ENCODE data around the gene TSHZ2.

The TSHZ2 gene

DNA sequence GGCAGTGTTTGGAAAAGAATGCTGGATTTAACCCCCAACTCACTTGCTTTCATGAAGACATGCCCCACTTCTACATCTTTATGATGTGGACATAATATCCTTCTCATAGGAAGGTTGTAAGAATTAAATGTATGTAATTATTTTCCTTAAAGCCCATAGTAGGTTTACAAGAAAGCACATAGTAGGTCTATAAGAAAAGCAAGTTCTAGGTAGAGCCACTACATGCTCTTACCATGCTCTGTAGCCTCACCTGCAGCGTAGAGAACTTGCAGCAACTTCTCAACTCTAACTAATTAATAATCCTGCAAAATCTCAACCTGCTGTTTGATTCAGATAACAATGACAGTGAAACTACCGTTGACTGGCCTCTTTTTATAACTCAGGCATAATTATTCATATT is 288.4 kb downstream of the TSHZ2 start:
- DNase-seq, result no peak

GRCh38 chr20:53262365-53262764 is 290.2 kb downstream of the TSHZ2 start:
- no peak for DNase-seq

DNA sequence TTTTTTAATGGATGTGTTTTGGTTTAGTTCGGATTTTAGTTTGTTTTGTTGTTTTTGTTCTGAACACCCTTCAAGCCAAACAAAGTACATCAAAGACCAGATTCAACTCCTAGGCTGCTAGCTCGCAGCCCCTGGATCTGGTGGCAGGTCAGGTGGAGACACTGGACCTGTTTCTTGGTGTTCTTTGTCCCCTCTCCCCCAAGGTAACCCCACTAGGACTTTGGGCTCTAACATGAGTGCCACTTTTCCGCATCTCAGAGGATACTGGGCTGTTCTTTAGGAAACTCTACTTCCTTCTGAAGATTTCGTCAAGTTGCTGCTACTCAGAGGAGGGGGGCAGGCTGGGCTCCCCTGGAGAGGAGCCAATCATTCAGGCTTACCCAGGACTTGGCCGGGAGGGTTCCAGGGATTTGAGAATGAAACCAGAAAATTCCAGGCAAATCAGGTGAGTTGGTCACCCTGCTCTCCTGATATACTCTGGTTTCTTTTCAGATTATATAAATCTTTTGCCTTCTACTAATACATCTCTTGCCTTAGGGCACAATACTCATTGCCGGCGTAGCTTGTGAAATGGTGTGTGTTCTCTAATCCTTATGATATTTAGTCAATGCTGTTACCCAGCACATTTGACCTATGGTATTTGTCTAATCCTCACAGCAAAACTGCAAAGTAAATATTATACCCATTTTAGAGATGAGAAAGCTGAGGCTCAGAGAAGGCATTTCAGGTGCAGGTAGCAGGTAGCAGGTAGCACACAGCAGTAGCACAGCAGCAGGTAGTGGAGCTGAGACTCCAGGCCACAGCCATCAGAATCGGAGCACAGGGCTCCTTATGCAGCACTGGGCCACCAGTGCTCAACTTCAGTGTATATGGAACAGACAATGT is 291.6 kb downstream of the TSHZ2 start:
- no peak for DNase-seq

GRCh38 chr20:53264604-53265003 is 292.4 kb downstream of the TSHZ2 start:
- no peak for DNase-seq

GRCh38 chr20:53265304-53265875 is 293.2 kb downstream of the TSHZ2 start:
- DNase-seq, result no peak

DNA sequence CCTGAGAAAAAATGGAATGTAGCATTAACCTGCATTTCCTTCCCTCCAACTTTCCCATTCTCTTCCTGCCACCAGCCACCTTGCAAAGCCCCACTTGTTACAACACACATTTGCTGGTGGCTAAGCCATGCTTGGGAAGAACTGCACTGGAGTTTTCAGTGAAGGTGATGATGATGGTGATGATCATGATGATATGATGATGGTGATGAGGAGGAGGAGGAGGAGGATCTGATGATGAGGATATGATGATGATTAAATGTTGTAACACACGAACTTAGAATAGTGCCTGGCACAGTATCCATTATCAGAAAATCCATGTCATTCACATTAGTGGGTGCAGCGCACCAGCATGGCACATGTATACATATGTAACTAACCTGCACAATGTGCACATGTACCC is 297.2 kb downstream of the TSHZ2 start:
- DNase-seq, result no peak

DNA sequence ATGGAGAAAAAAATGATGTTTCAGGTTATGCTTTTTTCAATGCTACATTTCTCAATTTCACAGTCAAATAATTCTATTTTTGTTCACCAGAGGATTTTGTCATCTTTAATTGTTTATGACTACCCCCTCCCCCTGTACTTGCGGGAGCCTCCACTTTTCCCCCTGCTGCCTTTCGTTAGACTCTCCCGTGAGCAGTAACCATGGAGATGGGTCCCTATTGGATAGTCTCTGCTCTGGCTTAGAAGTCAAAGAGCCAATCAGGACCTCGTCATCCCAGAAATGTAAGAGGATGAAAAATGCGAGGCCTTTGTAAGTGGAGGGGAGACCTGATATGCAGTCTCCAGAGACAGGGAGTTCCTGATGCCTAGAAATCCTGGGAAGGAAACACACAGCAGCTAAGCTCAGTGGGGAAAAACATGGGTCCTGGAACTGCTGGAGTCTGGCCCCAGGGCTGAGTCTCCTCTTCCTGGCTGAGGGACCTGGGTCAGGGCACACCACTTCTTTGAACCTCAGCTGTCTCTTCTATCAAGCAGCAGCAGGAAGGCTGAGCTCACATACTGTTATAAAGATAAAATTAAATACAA is 298.7 kb downstream of the TSHZ2 start:
- no peak for DNase-seq

GRCh38 chr20:53274365-53274764 is 302.2 kb downstream of the TSHZ2 start:
- DNase-seq, result no peak

GRCh38 chr20:53274807-53275206 is 302.6 kb downstream of the TSHZ2 start:
- DNase-seq, result no peak

DNA sequence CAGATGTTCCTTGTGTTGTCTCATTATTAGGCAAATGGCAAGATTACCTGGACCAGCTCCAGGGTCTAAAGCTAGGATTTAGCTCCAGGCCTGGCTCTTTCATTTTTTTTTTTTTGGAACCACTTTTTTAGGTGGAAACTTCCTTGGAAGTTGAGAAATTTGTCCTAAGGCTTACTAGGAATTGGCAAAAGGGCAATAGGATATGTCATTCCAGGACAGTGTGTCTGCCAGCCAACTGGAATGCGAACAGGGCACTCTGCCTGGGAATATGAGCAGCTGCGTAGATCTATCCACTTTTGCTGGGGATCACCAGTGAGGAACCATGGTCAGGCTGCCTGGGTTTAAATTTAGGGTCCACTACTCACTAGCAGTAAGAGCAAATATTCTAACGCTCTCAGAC is 304.0 kb downstream of the TSHZ2 start:
- DNase-seq, result no peak

DNA sequence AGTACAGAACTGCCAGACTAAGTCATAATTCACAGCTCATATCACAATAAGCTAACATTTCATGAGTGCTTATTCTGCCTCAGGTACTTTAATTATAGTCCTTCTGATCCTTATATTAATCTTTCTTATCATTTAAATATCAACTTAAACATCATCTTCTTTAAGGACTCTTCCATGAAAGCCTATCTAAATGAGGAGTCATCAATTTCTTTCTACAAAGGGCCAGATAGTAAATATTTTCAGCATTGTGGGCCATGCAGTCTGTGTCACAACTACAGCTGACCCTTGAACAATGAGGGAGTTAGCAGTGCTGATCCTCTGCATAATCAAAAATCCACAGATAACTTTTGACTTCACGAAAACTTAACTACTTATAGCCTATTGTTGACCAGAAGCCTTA is 306.4 kb downstream of the TSHZ2 start:
- DNase-seq, result no peak

GRCh38 chr20:53279735-53280134 is 307.6 kb downstream of the TSHZ2 start:
- no peak for DNase-seq

- DNase-seq, result no peak
These were observed 309.5 kb downstream of the TSHZ2 start for GRCh38 chr20:53281557-53282117.

DNA sequence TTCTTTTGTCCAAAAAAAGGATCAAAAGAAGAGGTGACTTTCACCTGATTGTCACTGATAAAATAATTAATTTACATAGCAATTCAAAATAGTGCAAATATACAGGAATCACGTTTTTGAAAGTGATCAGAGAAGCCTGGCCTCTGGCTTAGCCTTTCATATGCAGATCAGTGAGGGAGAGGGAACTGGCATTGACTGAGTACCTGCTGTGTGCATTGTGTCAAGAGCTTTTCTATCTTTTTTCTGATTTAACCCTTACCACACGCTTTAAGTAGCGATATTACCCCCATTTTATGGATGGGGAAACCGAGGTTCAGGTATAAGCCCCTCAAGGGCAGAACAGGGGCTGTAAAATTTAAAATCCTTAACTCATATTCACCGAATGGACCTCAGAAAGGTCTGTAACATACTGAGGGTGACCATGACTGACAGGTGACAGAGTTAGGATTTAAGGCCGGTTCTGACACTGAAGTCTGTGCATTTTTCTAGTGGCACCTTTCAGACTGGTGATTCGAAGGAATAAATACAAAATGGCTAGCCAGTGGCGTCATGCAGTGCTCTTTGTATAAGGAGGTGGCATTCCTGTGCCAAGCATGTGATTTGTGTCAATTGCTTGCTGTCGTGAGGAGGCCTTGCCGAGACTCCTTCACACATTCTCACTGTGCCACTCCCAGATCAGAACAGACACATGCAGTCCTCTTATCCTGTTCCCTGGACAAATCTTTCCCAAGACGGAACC is 310.2 kb downstream of the TSHZ2 start:
- no peak for DNase-seq

DNA sequence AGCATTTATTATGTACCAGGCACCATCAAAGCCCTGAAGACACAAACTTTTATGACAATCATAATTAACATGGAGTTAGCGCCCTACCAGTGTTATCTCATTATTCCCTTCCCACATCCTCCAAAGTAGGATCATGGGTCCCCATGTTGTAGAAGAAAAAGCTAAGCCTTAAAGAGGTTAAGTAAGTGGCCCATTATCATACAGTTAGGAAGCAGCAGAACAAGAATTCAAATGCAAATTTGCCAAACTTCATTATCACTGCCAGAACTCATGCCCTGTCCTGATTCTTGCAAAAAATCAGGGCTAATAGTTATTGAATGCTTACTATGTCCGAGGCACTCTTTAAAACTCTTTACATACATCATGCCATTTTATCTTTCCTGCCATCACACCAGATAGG is 310.9 kb downstream of the TSHZ2 start:
- no peak for DNase-seq

DNA sequence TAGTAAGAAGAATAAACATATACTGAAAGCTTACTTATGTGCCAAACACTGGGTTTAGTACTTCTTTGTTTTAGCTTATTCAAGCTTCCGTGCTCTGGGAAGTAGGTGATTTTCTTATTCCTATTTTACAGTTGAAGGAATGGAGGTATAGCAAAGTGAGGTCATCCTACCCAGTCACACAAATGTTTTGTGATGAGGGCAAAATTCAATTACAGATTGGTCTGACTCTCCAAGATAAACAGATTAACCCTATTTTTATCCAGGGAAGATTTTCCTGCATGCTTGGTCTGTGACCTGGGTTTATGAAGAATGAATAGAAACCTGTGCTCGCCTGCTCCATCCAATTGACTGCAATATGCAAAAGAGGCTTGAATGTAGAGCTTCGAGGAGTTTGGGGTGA is 311.4 kb downstream of the TSHZ2 start:
- DNase-seq, result no peak

DNA sequence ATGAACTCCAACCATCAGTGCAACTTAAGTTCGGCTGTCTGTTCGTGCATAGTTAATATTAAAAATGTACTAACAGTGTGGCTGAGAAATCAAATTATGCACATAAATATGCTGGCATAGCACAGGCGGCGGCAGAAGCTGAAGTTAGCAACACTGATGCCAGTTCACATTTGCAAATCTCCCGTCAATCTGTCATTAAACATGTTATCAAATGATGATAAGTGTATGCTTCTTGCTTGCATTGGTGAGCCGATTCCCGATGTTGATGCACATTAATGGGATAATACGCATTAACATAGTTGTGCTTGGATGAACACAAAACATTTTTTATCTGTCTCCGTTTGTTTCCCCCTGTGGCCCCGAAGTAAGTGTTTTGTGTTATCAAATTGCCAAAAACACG is 312.1 kb downstream of the TSHZ2 start:
- DNase-seq, result no peak

GRCh38 chr20:53284696-53285095 is 312.5 kb downstream of the TSHZ2 start:
- DNase-seq, result no peak

DNA sequence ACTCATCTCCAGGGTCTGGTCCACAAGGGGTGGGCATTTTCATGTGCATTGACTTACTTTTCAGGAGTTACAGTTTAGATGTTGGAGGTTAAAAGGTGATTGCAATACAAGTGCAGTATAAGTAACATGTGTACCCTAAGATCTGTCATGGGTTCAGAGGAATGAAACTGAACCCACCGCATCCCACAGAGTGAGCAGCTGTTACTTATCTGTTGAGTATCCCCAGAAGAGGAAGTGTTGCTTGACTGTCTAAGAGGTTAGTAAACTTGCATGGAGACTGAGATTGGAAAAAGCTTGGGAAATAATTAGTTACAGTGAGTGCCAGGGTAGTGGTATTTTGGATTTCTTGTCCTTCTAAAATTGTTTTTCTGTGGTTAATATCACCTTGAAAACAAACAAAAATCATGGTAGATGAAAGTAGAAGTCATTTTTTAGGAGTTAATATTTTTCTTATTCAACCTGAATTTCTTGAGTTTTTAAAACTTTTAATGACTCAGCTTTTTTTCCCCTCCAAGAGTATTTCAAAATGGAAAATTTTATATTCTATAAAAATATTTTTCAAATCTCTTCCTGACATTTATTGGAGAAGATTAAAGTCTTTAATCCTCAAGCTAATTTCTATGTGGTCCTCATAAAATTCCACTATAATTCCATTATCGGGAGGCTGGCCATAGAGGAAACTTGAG is 315.3 kb downstream of the TSHZ2 start:
- no peak for DNase-seq

DNA sequence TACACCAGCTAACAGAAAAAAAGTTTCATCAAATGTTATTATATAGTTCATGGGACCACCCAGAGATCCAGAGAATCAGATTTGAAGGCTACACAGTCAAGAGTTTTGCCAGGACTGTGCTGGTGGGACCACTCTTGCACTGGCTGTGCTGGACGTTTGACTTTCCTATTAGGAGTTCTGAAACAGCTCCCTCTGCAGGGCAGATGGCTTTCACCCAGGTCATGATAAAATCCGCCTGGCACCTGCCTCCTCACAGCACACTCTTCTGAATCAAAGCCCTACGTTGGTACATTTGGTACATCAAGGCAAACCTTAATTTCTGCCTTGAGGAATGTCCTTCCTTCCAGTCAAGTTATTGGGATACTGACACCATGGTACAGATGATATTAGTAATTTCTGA is 319.4 kb downstream of the TSHZ2 start:
- DNase-seq, result no peak

DNA sequence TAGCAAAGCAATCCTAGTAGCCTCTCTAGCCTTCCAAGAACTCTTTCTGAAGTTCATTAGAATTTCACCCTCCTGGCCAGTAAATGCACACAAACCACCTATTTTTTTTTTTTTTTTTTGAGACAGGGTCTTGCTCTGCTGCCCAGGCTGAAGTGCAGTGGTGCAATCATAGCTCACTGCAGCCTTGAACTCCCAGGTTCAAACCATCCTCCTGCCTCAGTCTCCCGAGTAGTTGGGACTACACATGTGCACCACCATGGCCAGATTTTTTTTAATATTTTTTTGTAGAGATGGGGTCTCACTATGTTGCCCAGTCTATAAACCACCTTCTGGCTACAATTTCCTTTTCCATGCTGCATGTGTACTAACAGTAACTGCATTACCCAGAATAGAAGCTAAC is 320.2 kb downstream of the TSHZ2 start:
- DNase-seq, result no peak

GRCh38 chr20:53294804-53295203 is 322.6 kb downstream of the TSHZ2 start:
- DNase-seq, result no peak

DNA sequence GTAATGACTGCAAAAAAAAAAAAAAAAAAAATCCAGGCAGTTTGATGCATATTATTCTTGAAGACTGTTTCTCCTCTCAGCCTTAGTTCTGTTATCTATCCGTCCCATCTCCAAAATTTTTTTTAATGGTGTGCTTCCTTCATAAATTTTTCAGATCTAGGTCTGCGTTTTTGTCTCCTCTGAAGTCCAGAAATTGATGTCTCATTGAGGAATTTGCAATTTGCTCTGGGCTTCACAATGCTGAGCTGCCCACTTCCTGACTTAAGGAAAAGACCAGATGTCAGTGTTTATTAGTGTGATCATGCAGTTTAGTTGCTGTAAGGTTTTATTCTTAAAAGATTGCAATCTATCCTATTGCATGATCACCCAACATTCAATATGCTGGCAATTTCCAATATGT is 323.9 kb downstream of the TSHZ2 start:
- DNase-seq, result no peak
